ENCODE measurements around the gene ERVK3-1. TPM values are rescaled to one million over a fixed set of nuclear protein-coding genes. Genes with fewer than 3 reads are reported as not detected.
A peak's percentile ranks its signal among the peaks of the same experiment; 100 is the strongest.

The ERVK3-1 gene
- total and polyA plus RNA-seq, 2 of the 8 experiments (the other 6 are each of a cell fraction or from before 2014, with no cell fraction given): 29.9 to 31.5 TPM

- TF ChIP-seq CHD7 (IDR thresholded peaks at IDR 0.05; ENCODE audit: insufficient replicate concordance, low read length) (no peak), FOSL1 (IDR thresholded peaks at IDR 0.05; ENCODE audit: insufficient read depth, low read depth, low read length) (no peak), ATF2 (IDR thresholded peaks at IDR 0.05; ENCODE audit: low read length) (no peak), SAP30 (IDR thresholded peaks at IDR 0.05; ENCODE audit: insufficient read depth, insufficient replicate concordance, low read length) (no peak), SP4 (IDR thresholded peaks at IDR 0.05; ENCODE audit: low read length) (no peak), CTBP2 (IDR thresholded peaks at IDR 0.05; ENCODE audit: borderline replicate concordance, insufficient read depth, insufficient read length, low read length) (no peak), BACH1 (IDR thresholded peaks at IDR 0.05; ENCODE audit: low read length) (peak; percentile 22; the same call in 1 of the 2 replicates), KDM4A (IDR thresholded peaks at IDR 0.05; ENCODE audit: low read depth, low read length, severe bottlenecking) (no peak)
These were observed 57.3 kb downstream of the ERVK3-1 start, which contains the start of gene ZNF497 (continued) for GRCh38 chr19:58362272-58362994.
